GM19324 (cell line): Measurements from ENCODE around the gene STK11IP.

Source experiments
- ATAC-seq: cut with Tn5 transposase; IDR thresholded peaks from one replicate; pipeline ENCODE4 v1.9.1; 2021; ENCODE audit warnings: mild to moderate bottlenecking, moderate library complexity; ENCODE audit not compliant: unreplicated experiment, low FRiP score

The STK11IP gene

DNA sequence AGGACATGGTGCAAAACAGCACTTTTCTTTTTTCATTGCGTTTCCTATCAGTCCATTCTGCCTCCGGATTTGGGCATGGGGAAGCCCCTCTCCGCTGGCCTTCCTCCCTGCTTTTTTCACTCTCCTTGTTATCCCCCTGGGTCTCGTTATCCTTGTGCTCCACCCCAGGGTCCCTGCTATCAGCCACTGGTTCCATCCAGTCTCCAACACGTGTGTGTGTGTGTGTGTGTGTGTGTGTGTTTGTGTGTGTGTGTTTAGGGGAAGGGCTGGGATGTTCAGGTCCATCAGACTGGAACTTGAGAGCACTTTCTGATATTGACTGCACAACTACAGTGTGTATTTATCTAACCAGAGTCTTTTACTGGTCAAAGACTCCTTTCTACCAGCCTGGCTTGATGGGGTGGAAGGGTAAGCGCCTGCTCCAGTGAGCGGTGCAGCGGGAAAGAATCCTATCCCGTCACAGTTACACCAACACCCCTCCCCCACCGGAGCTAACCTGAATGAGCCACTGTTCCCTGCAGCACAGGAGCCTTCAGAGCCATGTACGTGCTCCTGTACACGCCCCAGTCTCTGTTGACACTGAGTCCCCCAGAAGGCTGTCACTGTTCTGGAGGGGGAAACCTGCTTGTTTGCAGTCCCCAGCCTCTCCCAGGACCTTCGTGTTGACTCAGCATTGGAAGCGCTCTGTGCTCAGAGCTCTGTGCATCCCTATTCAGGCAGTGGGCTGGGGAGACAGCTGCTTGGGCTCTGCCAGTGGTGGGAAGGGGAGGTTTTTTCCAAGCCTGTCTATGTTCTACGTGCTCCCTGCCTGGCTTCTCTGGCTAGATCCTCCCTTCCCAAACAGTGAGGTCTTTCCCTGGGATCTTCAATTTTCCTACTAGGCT, 20.9 kb upstream of the STK11IP start:
- ATAC-seq, result no peak

DNA sequence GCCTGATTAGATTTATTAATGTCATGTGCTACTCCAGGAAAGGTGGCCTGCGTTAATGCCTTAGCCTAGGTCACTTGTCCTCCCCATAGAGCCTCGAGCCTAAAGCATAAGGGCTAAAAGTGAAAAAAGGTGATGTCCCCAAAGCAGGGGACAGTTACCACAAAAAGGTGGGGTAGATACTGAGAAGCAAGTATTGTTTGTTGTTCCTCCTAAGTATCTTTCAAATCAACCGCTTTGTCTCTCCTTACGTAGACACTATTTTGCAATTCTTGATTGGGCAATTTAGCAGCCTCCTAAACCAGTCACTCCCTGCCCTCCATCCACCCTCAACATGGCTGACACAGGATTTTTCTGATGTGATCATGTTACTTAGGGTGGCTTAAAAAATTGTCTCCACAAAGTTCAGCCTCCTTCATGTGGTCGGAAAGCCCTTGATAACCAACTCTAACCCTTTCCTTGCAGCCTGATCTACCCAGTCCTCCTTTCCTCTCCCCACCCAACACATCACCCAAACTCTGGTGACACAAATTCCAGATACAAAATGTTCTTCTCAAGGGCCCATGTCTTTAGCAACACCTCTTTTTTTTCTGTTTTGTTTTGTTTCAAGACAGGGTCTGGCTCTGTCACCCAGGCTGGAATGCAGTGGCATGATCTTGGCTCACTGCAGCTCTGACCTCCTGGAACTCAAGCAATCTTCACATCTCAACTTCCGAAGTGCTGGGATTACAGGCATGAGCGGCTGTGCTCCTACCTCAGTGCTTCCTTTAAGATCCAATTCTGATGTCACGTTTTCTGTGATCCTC, 18.6 kb upstream of the STK11IP start:
- no peak for ATAC-seq

DNA sequence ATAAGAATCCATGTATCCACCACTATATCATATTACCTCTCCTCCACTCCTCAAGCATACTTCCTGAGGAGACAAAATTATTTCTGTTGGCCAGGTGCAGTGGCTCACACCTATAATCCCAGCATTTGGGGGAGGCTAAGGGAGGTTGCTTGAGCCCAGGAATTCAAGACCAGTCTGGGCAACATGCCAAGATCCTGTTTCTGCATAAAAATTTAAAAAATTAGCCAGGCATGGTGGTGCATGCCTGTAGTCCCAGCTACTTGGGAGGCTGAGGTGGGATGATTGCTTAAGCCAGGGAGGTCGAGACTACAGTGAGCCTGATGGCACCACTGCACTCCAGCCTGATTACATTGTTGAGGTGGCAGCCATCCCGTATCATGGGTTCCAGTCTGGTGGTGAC, 16.3 kb upstream of the STK11IP start:
- ATAC-seq, result no peak

DNA sequence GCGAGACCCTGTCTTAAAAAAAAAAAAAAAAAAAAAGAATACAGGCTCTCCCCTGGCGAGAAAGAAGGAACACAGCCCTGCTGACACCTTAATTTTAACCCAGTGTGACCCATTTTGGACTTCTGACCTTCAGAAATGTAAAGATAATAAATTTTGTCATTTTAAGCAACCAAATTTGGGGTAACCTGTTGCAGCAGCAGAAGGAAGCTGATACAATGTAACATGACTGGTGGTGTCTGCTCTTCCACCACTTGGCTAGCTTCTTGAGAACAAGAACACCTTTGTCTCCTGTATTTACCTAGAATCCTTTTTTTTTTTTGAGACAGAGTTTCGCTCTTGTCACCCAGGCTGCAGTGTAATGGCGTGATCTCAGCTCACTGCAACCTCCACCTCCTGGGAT, 6.6 kb upstream of the STK11IP start:
- no peak for ATAC-seq

DNA sequence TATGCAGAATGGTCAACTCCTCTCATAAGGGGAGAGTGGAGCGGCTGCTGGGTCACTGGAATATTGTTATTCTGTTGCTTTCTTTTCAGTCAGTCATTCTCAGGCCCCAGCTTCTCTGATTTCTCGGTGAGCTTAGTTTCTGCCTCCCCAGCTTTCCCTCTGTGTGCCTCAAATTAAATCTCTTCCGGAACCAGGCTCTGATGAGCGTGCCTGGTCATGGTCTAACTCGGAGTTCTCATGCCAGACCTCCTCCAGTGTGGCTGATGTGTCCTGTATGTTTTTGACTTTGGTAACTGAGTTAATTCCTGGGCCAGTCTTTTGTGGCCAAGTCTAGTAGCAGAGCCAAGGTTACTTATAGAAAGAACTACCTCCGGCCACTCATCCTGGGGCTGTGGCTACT, 4.9 kb upstream of the STK11IP start:
- no peak for ATAC-seq

DNA sequence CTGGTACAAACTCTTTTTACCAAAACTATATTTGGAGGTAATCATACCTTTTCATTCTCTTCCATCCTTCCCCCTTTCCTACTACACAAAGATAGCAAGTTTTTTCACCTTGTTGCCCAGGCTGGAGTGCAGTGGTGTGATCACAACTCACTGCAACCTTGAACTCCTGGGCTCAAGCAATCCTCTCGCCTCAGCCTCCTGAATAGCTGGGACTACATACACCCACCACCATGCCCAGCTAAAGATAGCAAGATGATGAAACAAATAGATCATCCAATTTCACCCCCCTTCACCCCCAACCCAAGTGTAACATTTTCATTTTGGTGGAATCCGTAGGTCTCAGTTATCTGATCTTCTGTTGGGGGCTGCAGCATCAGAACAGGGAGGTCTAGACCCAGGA, 4.5 kb upstream of the STK11IP start:
- ATAC-seq, result no peak

- ATAC-seq, result no peak
Observed at GRCh38 chr2:219595256-219595655, 2.4 kb upstream of the STK11IP start.

GRCh38 chr2:219596954-219597551, 604 bp upstream of the STK11IP start:
- peak; percentile 0 for ATAC-seq

DNA sequence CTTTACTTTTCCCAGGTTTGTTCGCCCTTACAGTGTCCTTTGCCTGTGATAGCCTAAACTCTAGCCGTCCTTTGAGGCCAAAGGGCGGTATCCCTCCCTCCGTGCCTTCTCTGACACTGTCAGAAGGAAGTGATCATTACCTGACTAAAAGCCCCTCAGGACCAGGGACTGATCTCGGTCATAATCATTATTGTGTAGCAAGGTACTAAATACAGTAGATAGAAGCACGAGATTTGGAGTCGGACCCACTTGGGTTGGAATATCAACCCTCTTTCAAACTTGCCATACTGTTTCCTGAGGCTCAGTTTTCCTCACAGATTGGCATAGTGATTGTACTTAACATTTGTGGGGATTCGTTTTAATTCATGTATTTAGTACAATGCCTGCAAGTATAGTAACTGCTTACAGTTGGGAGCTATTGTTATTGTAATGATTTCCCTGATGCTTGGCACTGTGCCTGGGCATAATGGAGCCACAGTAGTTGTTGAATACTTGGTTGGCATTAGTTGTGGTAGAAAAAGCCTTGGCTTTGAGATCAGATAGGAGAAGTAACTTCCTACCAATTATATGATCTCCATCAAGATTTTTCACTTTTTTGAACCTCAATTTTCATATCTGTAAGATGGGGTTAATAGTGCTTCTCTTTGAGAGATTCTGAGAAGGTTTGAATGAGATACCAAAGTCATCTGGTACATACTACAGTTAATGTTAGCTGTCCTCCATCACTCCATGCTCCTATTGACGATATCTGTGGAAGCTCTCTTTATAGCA, 836 bp downstream of the STK11IP start:
- no peak for ATAC-seq

DNA sequence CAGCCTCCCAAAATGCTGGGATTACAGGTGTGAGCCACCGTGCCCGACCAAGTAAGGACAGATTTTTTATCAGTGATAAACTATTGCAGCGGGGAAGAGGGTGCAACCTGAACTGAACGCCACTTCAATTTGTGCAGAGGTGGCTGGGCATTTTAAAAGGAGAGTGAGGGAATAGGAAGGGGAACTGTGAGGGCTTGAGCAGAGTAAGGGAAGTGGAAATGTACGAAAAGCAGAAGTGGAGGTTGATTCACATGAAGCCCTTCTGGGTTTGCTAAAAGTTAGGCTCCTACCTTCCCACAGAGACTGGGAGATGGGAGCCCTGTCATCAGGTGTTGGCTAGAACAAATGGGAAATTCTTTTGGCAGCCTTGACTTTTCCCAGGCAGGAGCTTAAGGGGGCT, 6.1 kb downstream of the STK11IP start:
- no peak for ATAC-seq

GRCh38 chr2:219605607-219605954, 7.9 kb downstream of the STK11IP start:
- ATAC-seq, result no peak

GRCh38 chr2:219607931-219608330, 10.3 kb downstream of the STK11IP start:
- ATAC-seq, result no peak

DNA sequence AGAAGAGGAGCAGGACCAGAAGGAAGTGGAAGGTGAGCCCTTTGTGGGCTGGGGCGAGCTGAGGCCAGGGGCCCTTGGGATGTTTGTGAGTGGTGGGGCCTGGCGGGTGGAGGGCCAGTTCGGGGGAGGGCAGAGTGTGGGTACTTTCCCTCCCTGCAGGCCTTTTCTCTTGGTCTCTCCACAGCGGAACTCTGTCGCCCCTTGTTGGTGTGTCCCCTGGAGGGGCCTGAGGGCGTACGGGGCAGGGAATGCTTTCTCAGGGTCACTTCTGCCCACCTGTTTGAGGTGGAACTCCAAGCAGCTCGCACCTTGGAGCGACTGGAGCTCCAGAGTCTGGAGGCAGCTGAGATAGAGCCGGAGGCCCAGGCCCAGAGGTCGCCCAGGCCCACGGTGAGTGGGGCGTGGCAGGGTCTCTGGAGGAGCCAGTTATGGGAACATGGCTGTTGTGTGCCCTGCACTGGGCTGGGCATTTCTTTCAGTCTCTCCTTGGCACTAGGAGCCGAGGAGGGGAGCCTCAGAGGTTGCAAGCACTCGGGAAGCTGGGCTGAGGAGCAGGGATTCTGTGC, 10.8 kb downstream of the STK11IP start:
- ATAC-seq, result no peak

- ATAC-seq, result no peak
Observed at GRCh38 chr2:219609149-219609750, 11.6 kb downstream of the STK11IP start.

- no peak for ATAC-seq
Observed at GRCh38 chr2:219611306-219611705, 13.6 kb downstream of the STK11IP start.

DNA sequence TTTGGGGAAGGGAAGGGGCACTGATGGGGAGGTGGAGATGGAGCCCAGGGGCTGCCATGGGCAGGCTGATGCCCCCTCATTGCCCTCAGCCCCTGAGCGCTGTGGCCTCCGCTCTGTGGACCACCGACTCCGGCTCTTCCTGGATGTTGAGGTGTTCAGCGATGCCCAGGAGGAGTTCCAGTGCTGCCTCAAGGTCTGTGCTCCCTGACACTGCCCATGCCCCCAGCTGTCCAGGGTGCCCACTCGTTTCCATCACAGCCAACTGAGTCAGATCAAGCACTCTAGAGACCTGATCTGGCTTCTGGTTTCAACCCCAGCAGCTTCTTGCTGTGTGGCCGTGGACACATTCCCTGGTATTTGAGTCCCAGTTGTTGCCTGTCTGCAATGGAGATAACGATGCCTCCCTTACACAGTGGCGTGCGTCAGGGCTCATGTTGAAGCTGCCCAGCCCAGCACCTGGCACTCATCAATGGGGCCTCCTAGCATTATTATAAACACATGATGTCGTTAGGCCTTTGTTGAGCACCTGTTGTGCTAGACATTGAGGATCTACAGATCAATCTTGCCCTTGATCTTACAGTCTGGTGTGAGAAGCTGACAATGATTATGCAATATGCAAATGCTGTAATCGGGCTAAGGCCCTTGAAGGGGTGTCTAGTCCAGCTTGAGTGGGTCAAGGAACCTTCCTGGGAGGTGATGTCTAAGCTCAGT, 14.4 kb downstream of the STK11IP start:
- ATAC-seq, result no peak

GRCh38 chr2:219612577-219613286, 15.1 kb downstream of the STK11IP start:
- ATAC-seq, result no peak

DNA sequence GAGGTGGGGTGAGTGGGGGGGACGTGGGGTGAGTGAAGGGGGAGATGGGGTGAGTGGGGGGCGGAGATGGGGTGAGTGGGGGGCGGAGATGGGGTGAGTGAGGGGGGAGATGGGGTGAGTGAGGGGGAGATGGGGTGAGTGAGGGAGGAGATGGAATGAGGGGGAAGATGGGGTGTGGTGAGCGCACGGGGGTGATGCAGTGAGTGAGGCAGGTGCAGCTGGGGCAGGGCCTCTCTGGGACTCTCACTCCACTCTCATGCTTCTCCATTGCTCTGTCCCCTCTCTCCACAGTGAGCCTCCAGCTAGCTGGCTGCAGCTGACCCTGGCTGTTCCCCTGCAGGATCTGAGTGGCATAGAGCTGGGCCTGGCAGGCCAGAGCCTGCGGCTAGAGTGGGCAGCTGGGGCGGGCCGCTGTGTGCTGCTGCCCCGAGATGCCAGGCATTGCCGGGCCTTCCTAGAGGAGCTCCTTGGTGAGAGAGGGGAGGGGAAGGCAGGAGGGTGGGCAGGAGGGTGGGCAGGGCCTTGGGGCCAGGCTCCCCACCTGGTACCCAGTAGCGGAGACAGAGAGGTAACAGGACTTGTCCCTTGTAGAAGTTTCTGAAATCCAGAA, 15.9 kb downstream of the STK11IP start:
- no peak for ATAC-seq
